Endothelial cell of umbilical vein (primary cell): ENCODE data around the gene RALBP1. TPM values are rescaled to one million over a fixed set of nuclear protein-coding genes. Genes with fewer than 3 reads are reported as not detected.
"Not testable (repeated sequence)": the region's sequence is repeated elsewhere in the genome, so short reads cannot be mapped to it uniquely, and the experiment has no call there.

Experiments used
- BruUV-seq: library from RNA; stranded (reverse); fragments of 400-500 nt; replicated peaks from 2 replicates; lab custom pipeline; 2021; lab: Mats Ljungman, UMichigan
- CTCF ChIA-PET: fragments of 300-600, 350-600 bp; sonication (Branson Sonifier 250); formaldehyde crosslinking; loops from one replicate; lab custom pipeline; 2021; ENCODE audit warnings: antibody characterized with exemption, inconsistent platforms; lab: Charles Lee
- POLR2A ChIA-PET: fragments of 300-600, 350-600 bp; sonication (Branson Sonifier 250); formaldehyde crosslinking; loops from one replicate; lab custom pipeline; 2021; ENCODE audit warnings: antibody characterized with exemption, inconsistent platforms; lab: Charles Lee
- DNase-seq: peaks from one replicate; pipeline ENCODE4 v3.0.0-alpha.2; 2011; ENCODE audit warnings: low read depth, low spot score
- FAIRE-seq: peaks from 2 replicates; lab custom pipeline; 2011; peaks lifted over from hg19 to GRCh38; lab: Jason Lieb, UNC
- H2AFZ ChIP-seq: 2 replicates; pipeline ENCODE4 v1.6.0; 2012; ENCODE audit warnings: low read depth, low read length, control low read depth, inconsistent platforms
- H3K27ac ChIP-seq: 2 replicates; pipeline ENCODE4 v1.5.1; 2011; ENCODE audit warnings: low read depth, mild to moderate bottlenecking, control low read depth, low read length, moderate library complexity; ENCODE audit not compliant: insufficient read depth
- H3K27me3 ChIP-seq, 2 experiments: 2 replicates each; pipeline versions ENCODE4 v1.6.0 to v1.6.1; 2011; ENCODE audit warnings: low read length in 2 of 2, mixed read lengths in 1 of 2; ENCODE audit not compliant: control insufficient read depth in 2 of 2, insufficient read depth in 2 of 2
- H3K36me3 ChIP-seq, 2 experiments: 2 replicates in 1 of 2; 3 replicates in 1 of 2; pipeline ENCODE4 v1.5.1; 2011; ENCODE audit warnings: low read length in 2 of 2, mild to moderate bottlenecking in 1 of 2, moderate library complexity in 1 of 2; ENCODE audit not compliant: control insufficient read depth in 2 of 2, insufficient read depth in 2 of 2; ENCODE audit errors: extremely low read depth in 1 of 2
- H3K4me1 ChIP-seq: 3 replicates; pipeline ENCODE4 v1.5.1; 2011; ENCODE audit warnings: mild to moderate bottlenecking, low read length; ENCODE audit not compliant: control insufficient read depth, insufficient read depth; ENCODE audit errors: extremely low read depth
- H3K4me2 ChIP-seq: 2 replicates; pipeline ENCODE4 v1.6.1; 2011; ENCODE audit warnings: low read length, control low read depth, mixed read lengths; ENCODE audit not compliant: insufficient read depth
- H3K4me3 ChIP-seq, 3 experiments: fragments of 200-600 bp in 1 of 3; sonication (generic), shearing (Covaris generic) in 1 of 3; replicated peaks in 1 of 3; 2 replicates each; pipeline ENCODE4 v1.5.1; 2011 to 2016; ENCODE audit warnings: control low read depth in 3 of 3, low read length in 3 of 3, mild to moderate bottlenecking in 2 of 3, inconsistent platforms in 1 of 3, low read depth in 1 of 3, moderate library complexity in 1 of 3; ENCODE audit not compliant: insufficient read depth in 1 of 3
- H3K79me2 ChIP-seq: 2 replicates; pipeline ENCODE4 v1.6.0; 2012; ENCODE audit warnings: low read length, inconsistent platforms; ENCODE audit not compliant: control insufficient read depth, insufficient read depth
- H3K9ac ChIP-seq: replicated peaks from 2 replicates; pipeline ENCODE3; 2011; ENCODE audit warnings: low read length, control low read depth; ENCODE audit not compliant: insufficient read depth; ENCODE audit errors: extremely low read depth
- H3K9me1 ChIP-seq: replicated peaks from 3 replicates; pipeline ENCODE4 v1.6.0; 2011; ENCODE audit warnings: mild to moderate bottlenecking, low read length; ENCODE audit not compliant: control insufficient read depth, insufficient read depth; ENCODE audit errors: extremely low read depth
- H3K9me3 ChIP-seq: replicated peaks from 2 replicates; pipeline ENCODE4 v1.5.1; 2012; ENCODE audit warnings: low read length, inconsistent platforms; ENCODE audit not compliant: control insufficient read depth, insufficient read depth
- H4K20me1 ChIP-seq: replicated peaks from 2 replicates; pipeline ENCODE3; 2011; ENCODE audit warnings: mild to moderate bottlenecking, low read length; ENCODE audit not compliant: control insufficient read depth, insufficient read depth; ENCODE audit errors: extremely low read depth
- EZH2 ChIP-seq: IDR thresholded peaks from 2 replicates; pipeline ENCODE4 v1.6.1; 2012; ENCODE audit warnings: borderline replicate concordance, low read depth, mild to moderate bottlenecking, moderate library complexity, low read length, inconsistent platforms; ENCODE audit not compliant: severe bottlenecking
- FOS ChIP-seq: IDR thresholded peaks from 2 replicates; pipeline ENCODE4 v1.6.1; 2011; ENCODE audit warnings: mild to moderate bottlenecking, low read length, moderate library complexity, borderline replicate concordance; ENCODE audit not compliant: insufficient read depth
- GATA2 ChIP-seq: IDR thresholded peaks from 2 replicates; pipeline ENCODE4 v1.7.0; 2011; ENCODE audit warnings: low read depth, mild to moderate bottlenecking, moderate library complexity, mixed read lengths, low read length; ENCODE audit not compliant: insufficient read length, insufficient read depth
- JUN ChIP-seq: IDR thresholded peaks from 2 replicates; pipeline ENCODE4 v1.6.1; 2011; ENCODE audit warnings: borderline replicate concordance, low read depth; ENCODE audit not compliant: insufficient read length, insufficient read depth
- MAX ChIP-seq: IDR thresholded peaks from 2 replicates; pipeline ENCODE4 v1.6.1; 2011; ENCODE audit not compliant: insufficient read depth, insufficient read length
- MYC ChIP-seq: IDR thresholded peaks from one replicate; pipeline ENCODE4 v1.6.1; 2011; ENCODE audit warnings: mild to moderate bottlenecking, low read depth, low read length
- POLR2A ChIP-seq: IDR thresholded peaks from 2 replicates; pipeline ENCODE4 v1.6.1; 2012; ENCODE audit warnings: low read depth, mild to moderate bottlenecking, control low read depth, low read length
- POLR2AphosphoS5 ChIP-seq: IDR thresholded peaks from 2 replicates; pipeline ENCODE4 v1.6.1; 2012; ENCODE audit warnings: low read depth, mild to moderate bottlenecking, control low read depth, low read length, moderate library complexity; ENCODE audit not compliant: insufficient read depth
- dilution Hi-C: fragments of 300-500 bp; cut with MboI; formaldehyde crosslinking; loops from one replicate; pipeline ENCODE4 v1.15.0; 2019; ENCODE audit warnings: low sequenced_read_pairs; ENCODE audit not compliant: extremely low pct_ligation_motif_present
- intact Hi-C: fragments of 100-400 bp; cut with micrococcal nuclease; formaldehyde crosslinking; loops from one replicate; pipeline ENCODE4 v1.10.0; 2022
- polyA plus RNA-seq, 4 experiments: library from polyadenylated mRNA; depleted of rRNA in 3 of 4; stranded (reverse) in 3 of 4; unstranded in 1 of 4; fragments of >200 nt; gene quantifications; 2 replicates each; pipeline versions ENCODE4 v1.2.1 to v1.2.3, GENCODE V29; 2011 to 2012; ENCODE audit warnings: missing spikeins in 1 of 4
- total RNA-seq: library from RNA; stranded (reverse); gene quantifications from 2 replicates; pipeline ENCODE4 v1.2.3, GENCODE V29; 2021
- TF ChIP-seq, protein P1 (sequence below), 2 donors: IDR thresholded peaks; 1 replicate in 1 of 2; 2 replicates in 1 of 2; pipeline ENCODE4 v1.5.1; 2011; ENCODE audit warnings: low read length in 2 of 2, mild to moderate bottlenecking in 2 of 2, moderate library complexity in 2 of 2, control low read depth in 1 of 2, inconsistent platforms in 1 of 2, low read depth in 1 of 2; ENCODE audit not compliant: insufficient read depth in 1 of 2; ENCODE audit errors: extremely low read depth in 1 of 2

The RALBP1 gene
- total and polyA plus RNA-seq, 2 donors (not counting 3 experiments of a cell fraction or from before 2014, with no cell fraction given), result 55.8 to 68.4 TPM

DNA sequence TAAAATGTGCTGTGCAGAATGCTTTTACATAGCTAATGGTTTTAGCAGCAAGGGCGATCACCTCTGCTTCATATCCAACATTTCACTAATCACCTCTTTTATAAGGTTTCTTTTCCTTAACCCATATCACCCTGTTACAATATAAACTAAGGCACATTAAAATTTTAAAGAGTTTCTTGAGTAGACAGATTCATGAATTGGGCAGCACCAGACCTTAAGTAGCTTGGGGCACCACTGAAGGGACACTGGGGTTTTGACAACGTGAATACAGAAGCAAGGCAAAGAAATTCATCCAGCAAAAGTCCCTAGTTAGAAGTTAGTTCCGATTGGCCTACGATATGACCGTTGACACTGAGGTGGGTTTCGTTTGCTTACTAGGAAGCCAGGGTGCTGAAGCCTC, 44.0 kb upstream of the RALBP1 start:
- intact Hi-C loops (no loop called here), dilution Hi-C loops (no loop called here)
- TF ChIP-seq, protein P1, sequence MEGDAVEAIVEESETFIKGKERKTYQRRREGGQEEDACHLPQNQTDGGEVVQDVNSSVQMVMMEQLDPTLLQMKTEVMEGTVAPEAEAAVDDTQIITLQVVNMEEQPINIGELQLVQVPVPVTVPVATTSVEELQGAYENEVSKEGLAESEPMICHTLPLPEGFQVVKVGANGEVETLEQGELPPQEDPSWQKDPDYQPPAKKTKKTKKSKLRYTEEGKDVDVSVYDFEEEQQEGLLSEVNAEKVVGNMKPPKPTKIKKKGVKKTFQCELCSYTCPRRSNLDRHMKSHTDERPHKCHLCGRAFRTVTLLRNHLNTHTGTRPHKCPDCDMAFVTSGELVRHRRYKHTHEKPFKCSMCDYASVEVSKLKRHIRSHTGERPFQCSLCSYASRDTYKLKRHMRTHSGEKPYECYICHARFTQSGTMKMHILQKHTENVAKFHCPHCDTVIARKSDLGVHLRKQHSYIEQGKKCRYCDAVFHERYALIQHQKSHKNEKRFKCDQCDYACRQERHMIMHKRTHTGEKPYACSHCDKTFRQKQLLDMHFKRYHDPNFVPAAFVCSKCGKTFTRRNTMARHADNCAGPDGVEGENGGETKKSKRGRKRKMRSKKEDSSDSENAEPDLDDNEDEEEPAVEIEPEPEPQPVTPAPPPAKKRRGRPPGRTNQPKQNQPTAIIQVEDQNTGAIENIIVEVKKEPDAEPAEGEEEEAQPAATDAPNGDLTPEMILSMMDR (IDR thresholded peaks at IDR 0.05; ENCODE audit: extremely low read depth in 1 of 2, insufficient read depth in 1 of 2, low read depth in 1 of 2, low read length in 2 of 2), result no peak
- TF ChIP-seq MYC, result no peak
- no peak for TF ChIP-seq GATA2
- no peak for TF ChIP-seq FOS
- TF ChIP-seq JUN, result no peak
- no peak for TF ChIP-seq EZH2
- no peak for TF ChIP-seq POLR2A
- TF ChIP-seq MAX, result no peak
- TF ChIP-seq POLR2AphosphoS5, result no peak
- POLR2A ChIA-PET, result no interaction called here
- no peak overlapping the region for H3K4me3 ChIP-seq
- no peaks in the 10 kb centered on the region for H3K9me3 ChIP-seq
- no peaks in the 10 kb centered on the region for H3K4me1 ChIP-seq
- FAIRE-seq (no peak), DNase-seq (no peak)
- no peaks in the 10 kb centered on the region for H4K20me1 ChIP-seq
- H3K4me2 ChIP-seq, result no peak overlapping the region
- H2AFZ ChIP-seq, result no peak overlapping the region
- H3K9me1 ChIP-seq, result no peaks in the 10 kb centered on the region
- no peaks in the 10 kb centered on the region for H3K79me2 ChIP-seq
- no peaks in the 10 kb centered on the region for H3K36me3 ChIP-seq
- CTCF ChIA-PET, result no interaction called here
- no TSS peak for BruUV-seq
- H3K9ac ChIP-seq, result no peak overlapping the region
- no peak overlapping the region for H3K27ac ChIP-seq
- peaks cover 0 to 4% of the 10 kb centered on the region in 2 experiments for H3K27me3 ChIP-seq

GRCh38 chr18:9433122-9433521, 42.2 kb upstream of the RALBP1 start:
- H3K9me1 ChIP-seq, H3K79me2 ChIP-seq, H2AFZ ChIP-seq, H3K27ac ChIP-seq, H4K20me1 ChIP-seq, DNase-seq, intact Hi-C loops, CTCF ChIA-PET, H3K4me1 ChIP-seq, H3K9ac ChIP-seq, H3K9me3 ChIP-seq, POLR2A ChIA-PET, BruUV-seq, H3K4me2 ChIP-seq, FAIRE-seq, H3K27me3 ChIP-seq, H3K36me3 ChIP-seq, H3K4me3 ChIP-seq, dilution Hi-C loops: not testable (repeated sequence)
